ENCODE data around the gene SOD3.

GRCh38 chr4:24793219-24794005, 2.0 kb upstream of the SOD3 start:
- TF ChIP-seq ZNF76 (tag by site-specific recombination; IDR thresholded peaks at IDR 0.05; ENCODE audit: borderline replicate concordance, low read depth) (no peak), TSHZ1 (tag by site-specific recombination; IDR thresholded peaks at IDR 0.05; ENCODE audit: borderline replicate concordance) (no peak), ZNF548 (tag by site-specific recombination; IDR thresholded peaks at IDR 0.05) (no peak), ZNF362 (tag by site-specific recombination; IDR thresholded peaks at IDR 0.05) (no peak), ZNF398 (tag by site-specific recombination; IDR thresholded peaks at IDR 0.05) (no peak), ZNF558 (tag by site-specific recombination; IDR thresholded peaks at IDR 0.05) (no peak), CTCF (tag by site-specific recombination; IDR thresholded peaks at IDR 0.05) (no peak), ZNF280D (tag by site-specific recombination; IDR thresholded peaks at IDR 0.05) (no peak), ZNF629 (tag by site-specific recombination; IDR thresholded peaks at IDR 0.05) (no peak), KLF17 (tag by site-specific recombination; IDR thresholded peaks at IDR 0.05) (no peak), ZNF274 (IDR thresholded peaks at IDR 0.05; ENCODE audit: low read length) (no peak), ZNF274 (tag by site-specific recombination; IDR thresholded peaks at IDR 0.05; ENCODE audit: borderline replicate concordance) (no peak), ZNF114 (tag by site-specific recombination; IDR thresholded peaks at IDR 0.05) (no peak), ZBTB26 (tag by site-specific recombination; optimal IDR thresholded peaks at IDR 0.05) (no peak), TCF7L2 (IDR thresholded peaks at IDR 0.05; ENCODE audit: borderline replicate concordance, low read depth, low read length) (no peak)

All from HEK293 (cell line).